K562 (cell line): ENCODE results near the gene ADAP1. TPM values are rescaled to one million over a fixed set of nuclear protein-coding genes. Genes with fewer than 3 reads are reported as not detected.

Experiments used
- ATAC-seq: fragments of 200-7000 bp; cut with Tn5 transposase; 3 replicates; pipeline ENCODE4 v1.9.1; 2020; ENCODE audit warnings: moderate library complexity
- BruUV-seq: library from RNA; stranded (reverse); fragments of 400-500 nt; replicated peaks from 2 replicates; lab custom pipeline; 2021; lab: Mats Ljungman, UMichigan
- CTCF ChIA-PET: fragments of 300-600 bp; formaldehyde crosslinking; extraction: SDS; loops from one replicate; lab custom pipeline; 2021; ENCODE audit warnings: low intra/inter-chr PET ratio; lab: Yijun Ruan, JAX
- POLR2A ChIA-PET: fragments of 300-600, 350-650 bp; sonication (Branson Sonifier 250); formaldehyde crosslinking; extraction: SDS; loops from one replicate; lab custom pipeline; 2021; ENCODE audit warnings: antibody characterized with exemption, inconsistent platforms; lab: Yijun Ruan, JAX
- DNase-seq, 4 experiments: peaks; one replicate each; pipeline versions ENCODE4 v3.0.0 to v3.0.0-alpha.2; 2011 to 2018; ENCODE audit warnings: low spot score in 3 of 4, mixed read lengths in 3 of 4; ENCODE audit errors: extremely low read depth in 1 of 4
- FAIRE-seq: peaks from 2 replicates; lab custom pipeline; 2011; peaks lifted over from hg19 to GRCh38; lab: Jason Lieb, UNC
- H2AFZ ChIP-seq: 2 replicates; pipeline ENCODE4 v1.6.0; 2011; ENCODE audit warnings: low read depth, low read length, control low read depth, inconsistent platforms
- H3K27ac ChIP-seq: fragments of 200-600 bp; 3 replicates; pipeline ENCODE4 v1.8.0; 2011; ENCODE audit warnings: low read depth, mild to moderate bottlenecking, control low read depth, inconsistent platforms, low read length, moderate library complexity, mixed read lengths; ENCODE audit errors: extremely low read depth
- H3K27me3 ChIP-seq, 2 experiments: fragments of 300-600 bp in 1 of 2; 2 replicates in 1 of 2; 3 replicates in 1 of 2; pipeline versions ENCODE4 v1.6.0 to v1.8.0; 2011; ENCODE audit warnings: inconsistent platforms in 2 of 2, low read length in 2 of 2, mild to moderate bottlenecking in 1 of 2, mixed read lengths in 1 of 2, moderate library complexity in 1 of 2; ENCODE audit not compliant: control insufficient read depth in 2 of 2, insufficient read depth in 2 of 2
- H3K36me3 ChIP-seq: fragments of 300-600 bp; 3 replicates; pipeline ENCODE4 v1.8.0; 2011; ENCODE audit warnings: mild to moderate bottlenecking, low read length, inconsistent platforms; ENCODE audit not compliant: control insufficient read depth, insufficient read depth
- H3K4me1 ChIP-seq, 2 experiments: fragments of 200-600 bp in 1 of 2; replicated peaks in 1 of 2; 2 replicates in 1 of 2; 3 replicates in 1 of 2; pipeline versions ENCODE4 v1.5.1 to v1.8.0; 2011; ENCODE audit warnings: inconsistent platforms in 2 of 2, low read length in 2 of 2, mild to moderate bottlenecking in 1 of 2, mixed read lengths in 1 of 2, moderate library complexity in 1 of 2; ENCODE audit not compliant: control insufficient read depth in 2 of 2, insufficient read depth in 2 of 2
- H3K4me2 ChIP-seq: 2 replicates; pipeline ENCODE4 v1.6.1; 2011; ENCODE audit warnings: low read length, control low read depth, inconsistent platforms, mixed read lengths; ENCODE audit not compliant: insufficient read depth
- H3K4me3 ChIP-seq: fragments of 200-600 bp; sonication (generic), shearing (Covaris generic); 2 replicates; pipeline ENCODE4 v1.5.1; 2016; ENCODE audit warnings: control low read depth, inconsistent platforms
- H3K79me2 ChIP-seq: fragments of 200-600 bp; 3 replicates; pipeline ENCODE4 v1.8.0; 2011; ENCODE audit warnings: low read length, inconsistent platforms; ENCODE audit not compliant: control insufficient read depth, insufficient read depth
- H3K9ac ChIP-seq, 2 experiments: 2 replicates each; pipeline versions ENCODE4 v1.6.0 to v1.6.1; 2011; ENCODE audit warnings: low read depth in 2 of 2, low read length in 2 of 2, control low read depth in 1 of 2, inconsistent platforms in 1 of 2, mild to moderate bottlenecking in 1 of 2, mixed read lengths in 1 of 2; ENCODE audit not compliant: insufficient read depth in 1 of 2
- H3K9me1 ChIP-seq: one replicate; pipeline ENCODE4 v1.6.0; 2011; ENCODE audit warnings: inconsistent platforms, mild to moderate bottlenecking, low read length, moderate library complexity; ENCODE audit not compliant: control insufficient read depth, insufficient read depth
- H3K9me3 ChIP-seq: replicated peaks from 2 replicates; pipeline ENCODE4 v1.5.1; 2011; ENCODE audit warnings: low read depth, low read length, inconsistent platforms; ENCODE audit not compliant: control insufficient read depth, insufficient read depth
- H4K20me1 ChIP-seq: replicated peaks from 2 replicates; pipeline ENCODE4 v1.6.1; 2011; ENCODE audit warnings: low read length, inconsistent platforms, mixed read lengths; ENCODE audit not compliant: control insufficient read depth, insufficient read depth
- ZNF431 ChIP-seq: sonication (generic); formaldehyde crosslinking; IDR thresholded peaks from 2 replicates; pipeline ENCODE4 v1.8.0; 2022; ENCODE audit warnings: mild to moderate bottlenecking, missing genetic modification reagents
- WGBS: fragments of 100-300 bp; shearing (Covaris generic); methylation state at CpG from one replicate; pipeline ENCODE4 v1.1.6; 2016; ENCODE audit warnings: low coverage, mixed read lengths; ENCODE audit not compliant: insufficient coverage; ENCODE audit errors: missing lambda C conversion rate; 5-methylcytosine and 5-hydroxymethylcytosine counted together
- in situ Hi-C: fragments of 300-500 bp; cut with MboI; formaldehyde crosslinking; loops from 4 replicates; pipeline ENCODE4 v1.15.0; 2018; ENCODE audit warnings: inconsistent platforms, mixed read lengths
- intact Hi-C: fragments of 100-400 bp; cut with micrococcal nuclease; formaldehyde crosslinking; loops from 2 replicates; pipeline ENCODE4 v1.14.2; 2022
- polyA plus RNA-seq, 8 experiments: library from polyadenylated mRNA; depleted of rRNA in 4 of 8; stranded (reverse) in 5 of 8; unstranded in 3 of 8; fragments of >200 nt; fragmentation: Nextera tagmentation in 2 of 8; fragmentation: Illumina TruSeq in 1 of 8; extraction: Ambion mirVana in 2 of 8; extraction: Trizol in 1 of 8; gene quantifications; 2 replicates each; pipeline versions ENCODE4 v1.2.1 to v1.2.3, GENCODE V29; 2011 to 2014; ENCODE audit warnings: inconsistent platforms in 1 of 8, missing spikeins in 1 of 8
- total RNA-seq, 7 experiments: library from RNA; depleted of rRNA in 6 of 7; stranded (reverse); fragments of >200 nt in 6 of 7; fragmentation: Illumina TruSeq in 2 of 7; extraction: Trizol in 2 of 7; gene quantifications; 2 replicates each; pipeline versions ENCODE4 v1.2.1 to v1.2.3, GENCODE V29; 2011 to 2021; ENCODE audit warnings: low replicate concordance in 1 of 7
- TF ChIP-seq, protein P1 (sequence below), 2 experiments: IDR thresholded peaks; 2 replicates each; pipeline ENCODE4 v1.6.1; 2011; ENCODE audit warnings: borderline replicate concordance in 1 of 2, control low read depth in 1 of 2, low read depth in 1 of 2, low read length in 1 of 2, mild to moderate bottlenecking in 1 of 2, mixed read lengths in 1 of 2, moderate library complexity in 1 of 2; ENCODE audit not compliant: insufficient read depth in 1 of 2, insufficient read length in 1 of 2, poor library complexity in 1 of 2, severe bottlenecking in 1 of 2; ENCODE audit errors: extremely low read depth in 1 of 2
- TF ChIP-seq, protein P2 (sequence below): fragments of 450-650 bp; IDR thresholded peaks from 2 replicates; pipeline ENCODE4 v1.6.1; 2016; ENCODE audit warnings: borderline replicate concordance

The ADAP1 gene
- total and polyA plus RNA-seq, 9 of the 15 experiments (the other 6 are each of a cell fraction or from before 2014, with no cell fraction given): 0.27 to 1.4 (median 0.52) TPM; not detected in 3

DNA sequence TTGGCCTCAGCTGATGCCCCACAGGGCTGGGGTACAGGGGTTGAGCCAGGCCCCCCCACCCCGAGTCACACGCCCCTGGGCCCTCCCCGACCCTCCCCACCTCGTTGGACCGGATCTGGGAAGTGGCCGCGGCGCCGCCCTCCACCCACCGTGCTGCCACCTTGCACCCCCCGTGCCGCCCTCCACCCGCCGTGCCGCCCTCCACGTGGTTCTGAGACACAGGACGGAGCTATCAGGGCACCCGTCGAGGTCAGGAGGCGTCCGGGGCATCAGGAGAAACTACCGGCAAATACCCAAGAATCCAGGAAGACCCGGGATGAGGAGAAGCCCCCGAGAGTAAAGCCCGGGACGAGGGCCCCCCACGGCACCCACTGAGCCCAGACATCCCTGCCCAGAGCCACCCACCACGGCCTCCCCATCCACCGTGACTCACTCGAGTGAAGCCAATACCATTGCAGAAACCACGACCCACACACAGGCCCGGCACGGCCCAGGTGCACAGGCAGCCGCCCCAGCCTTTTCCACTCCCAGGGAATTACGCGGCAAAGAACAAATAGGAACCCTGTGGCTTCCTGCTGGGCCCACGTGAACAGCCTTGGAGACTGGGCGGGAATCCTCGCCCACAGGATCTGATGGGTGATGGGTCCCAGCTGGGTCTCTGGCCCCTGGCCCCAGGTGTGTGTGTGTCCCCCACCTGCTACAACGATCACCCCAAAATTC is 34.0 kb downstream of the ADAP1 start:
- ATAC-seq: no peak
- H3K79me2 ChIP-seq: no peaks in the 10 kb centered on the region
- no peak overlapping the region for H3K4me2 ChIP-seq
- H2AFZ ChIP-seq: no peak overlapping the region
- ChIA-PET CTCF (no interaction called here), POLR2A (no interaction called here)
- no peaks in the 10 kb centered on the region for H3K36me3 ChIP-seq
- intact Hi-C loops: no loop called here
- no peaks in the 10 kb centered on the region for H3K9me1 ChIP-seq
- no peak overlapping the region for H3K27ac ChIP-seq
- H3K27me3 ChIP-seq: peaks cover 0 to 23% of the 10 kb centered on the region in 2 experiments; a peak in 3 of 5 replicates
- peaks cover 10 to 52% of the 10 kb centered on the region in 2 experiments for H3K4me1 ChIP-seq
- H3K9me3 ChIP-seq: no peaks in the 10 kb centered on the region
- 30% methylated on average over 22 of the region's 40 CpGs for WGBS
- no peak overlapping the region for H3K9ac ChIP-seq
- TF ChIP-seq, protein P1, sequence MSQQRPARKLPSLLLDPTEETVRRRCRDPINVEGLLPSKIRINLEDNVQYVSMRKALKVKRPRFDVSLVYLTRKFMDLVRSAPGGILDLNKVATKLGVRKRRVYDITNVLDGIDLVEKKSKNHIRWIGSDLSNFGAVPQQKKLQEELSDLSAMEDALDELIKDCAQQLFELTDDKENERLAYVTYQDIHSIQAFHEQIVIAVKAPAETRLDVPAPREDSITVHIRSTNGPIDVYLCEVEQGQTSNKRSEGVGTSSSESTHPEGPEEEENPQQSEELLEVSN (IDR thresholded peaks at IDR 0.05; ENCODE audit: borderline replicate concordance in 1 of 2, extremely low read depth in 1 of 2, insufficient read depth in 1 of 2, insufficient read length in 1 of 2, low read depth in 1 of 2, low read length in 1 of 2, poor library complexity in 1 of 2, severe bottlenecking in 1 of 2): peak in 1 of 2 experiments; percentile 26
- no peak for TF ChIP-seq ZNF431 (CRISPR knock-in tag)
- TF ChIP-seq, protein P2, sequence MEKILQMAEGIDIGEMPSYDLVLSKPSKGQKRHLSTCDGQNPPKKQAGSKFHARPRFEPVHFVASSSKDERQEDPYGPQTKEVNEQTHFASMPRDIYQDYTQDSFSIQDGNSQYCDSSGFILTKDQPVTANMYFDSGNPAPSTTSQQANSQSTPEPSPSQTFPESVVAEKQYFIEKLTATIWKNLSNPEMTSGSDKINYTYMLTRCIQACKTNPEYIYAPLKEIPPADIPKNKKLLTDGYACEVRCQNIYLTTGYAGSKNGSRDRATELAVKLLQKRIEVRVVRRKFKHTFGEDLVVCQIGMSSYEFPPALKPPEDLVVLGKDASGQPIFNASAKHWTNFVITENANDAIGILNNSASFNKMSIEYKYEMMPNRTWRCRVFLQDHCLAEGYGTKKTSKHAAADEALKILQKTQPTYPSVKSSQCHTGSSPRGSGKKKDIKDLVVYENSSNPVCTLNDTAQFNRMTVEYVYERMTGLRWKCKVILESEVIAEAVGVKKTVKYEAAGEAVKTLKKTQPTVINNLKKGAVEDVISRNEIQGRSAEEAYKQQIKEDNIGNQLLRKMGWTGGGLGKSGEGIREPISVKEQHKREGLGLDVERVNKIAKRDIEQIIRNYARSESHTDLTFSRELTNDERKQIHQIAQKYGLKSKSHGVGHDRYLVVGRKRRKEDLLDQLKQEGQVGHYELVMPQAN: no peak
- BruUV-seq: no TSS peak
- H3K4me3 ChIP-seq: no peak overlapping the region
- no peaks in the 10 kb centered on the region for H4K20me1 ChIP-seq
- DNase-seq: no peak
- FAIRE-seq: no peak
- in situ Hi-C loops: no loop called here
